Measurements from ENCODE around the gene IGSF3. TPM values are rescaled to one million over a fixed set of nuclear protein-coding genes. Genes with fewer than 3 reads are reported as not detected.

IGSF3 gene
- total and polyA plus RNA-seq, 10 of the 15 experiments (the other 5 are each of a cell fraction or from before 2014, with no cell fraction given): 1.4 to 18.0 (median 9.6) TPM

GRCh38 chr1:116697548-116698243, 30.2 kb upstream of the IGSF3 start (continued):
- TF ChIP-seq KLF5 (IDR thresholded peaks at IDR 0.05; ENCODE audit: partially characterized antibody) (no peak), RBBP5 (conservative IDR thresholded peaks at IDR 0.05) (no peak), NBN (IDR thresholded peaks at IDR 0.05) (no peak), ETV6 (conservative IDR thresholded peaks at IDR 0.05 in 1 of 2, IDR thresholded peaks at IDR 0.05 in 1 of 2; ENCODE audit: borderline replicate concordance in 1 of 2, low read depth in 1 of 2) (no peak), NFYA (IDR thresholded peaks at IDR 0.05; ENCODE audit: borderline replicate concordance, low read depth, low read length) (no peak), USF1 (IDR thresholded peaks at IDR 0.05; ENCODE audit: borderline replicate concordance, extremely low read length, insufficient read depth, low read depth, low read length) (no peak), ASH2L (IDR thresholded peaks at IDR 0.05; ENCODE audit: borderline replicate concordance, low read depth) (no peak)
- TF ChIP-seq, protein P1, sequence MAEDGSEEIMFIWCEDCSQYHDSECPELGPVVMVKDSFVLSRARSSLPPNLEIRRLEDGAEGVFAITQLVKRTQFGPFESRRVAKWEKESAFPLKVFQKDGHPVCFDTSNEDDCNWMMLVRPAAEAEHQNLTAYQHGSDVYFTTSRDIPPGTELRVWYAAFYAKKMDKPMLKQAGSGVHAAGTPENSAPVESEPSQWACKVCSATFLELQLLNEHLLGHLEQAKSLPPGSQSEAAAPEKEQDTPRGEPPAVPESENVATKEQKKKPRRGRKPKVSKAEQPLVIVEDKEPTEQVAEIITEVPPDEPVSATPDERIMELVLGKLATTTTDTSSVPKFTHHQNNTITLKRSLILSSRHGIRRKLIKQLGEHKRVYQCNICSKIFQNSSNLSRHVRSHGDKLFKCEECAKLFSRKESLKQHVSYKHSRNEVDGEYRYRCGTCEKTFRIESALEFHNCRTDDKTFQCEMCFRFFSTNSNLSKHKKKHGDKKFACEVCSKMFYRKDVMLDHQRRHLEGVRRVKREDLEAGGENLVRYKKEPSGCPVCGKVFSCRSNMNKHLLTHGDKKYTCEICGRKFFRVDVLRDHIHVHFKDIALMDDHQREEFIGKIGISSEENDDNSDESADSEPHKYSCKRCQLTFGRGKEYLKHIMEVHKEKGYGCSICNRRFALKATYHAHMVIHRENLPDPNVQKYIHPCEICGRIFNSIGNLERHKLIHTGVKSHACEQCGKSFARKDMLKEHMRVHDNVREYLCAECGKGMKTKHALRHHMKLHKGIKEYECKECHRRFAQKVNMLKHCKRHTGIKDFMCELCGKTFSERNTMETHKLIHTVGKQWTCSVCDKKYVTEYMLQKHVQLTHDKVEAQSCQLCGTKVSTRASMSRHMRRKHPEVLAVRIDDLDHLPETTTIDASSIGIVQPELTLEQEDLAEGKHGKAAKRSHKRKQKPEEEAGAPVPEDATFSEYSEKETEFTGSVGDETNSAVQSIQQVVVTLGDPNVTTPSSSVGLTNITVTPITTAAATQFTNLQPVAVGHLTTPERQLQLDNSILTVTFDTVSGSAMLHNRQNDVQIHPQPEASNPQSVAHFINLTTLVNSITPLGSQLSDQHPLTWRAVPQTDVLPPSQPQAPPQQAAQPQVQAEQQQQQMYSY (CRISPR knock-in tag; IDR thresholded peaks at IDR 0.05): no peak
